BJ (cell line): ENCODE data around the gene SYPL1. TPM values are rescaled to one million over a fixed set of nuclear protein-coding genes. Genes with fewer than 3 reads are reported as not detected.

ENCODE experiments used
- CTCF ChIA-PET: fragments of 350-600 bp; formaldehyde crosslinking; extraction: SDS; loops from one replicate; lab custom pipeline; 2021; ENCODE audit warnings: antibody characterized with exemption, inconsistent platforms; lab: Yijun Ruan, JAX
- POLR2A ChIA-PET: fragments of 300-600 bp; sonication (Branson Sonifier 250); formaldehyde crosslinking; extraction: SDS; loops from one replicate; lab custom pipeline; 2021; ENCODE audit warnings: antibody characterized with exemption; lab: Charles Lee
- DNase-seq: peaks from one replicate; pipeline ENCODE4 v3.0.0-alpha.2; 2011; ENCODE audit warnings: low read depth
- H3K27me3 ChIP-seq: 2 replicates; pipeline ENCODE4 v1.6.0; 2011; ENCODE audit warnings: low read length; ENCODE audit not compliant: control insufficient read depth, insufficient read depth
- H3K36me3 ChIP-seq: 2 replicates; pipeline ENCODE4 v1.5.1; 2011; ENCODE audit warnings: low read length; ENCODE audit not compliant: control insufficient read depth, insufficient read depth
- H3K4me3 ChIP-seq: 2 replicates; pipeline ENCODE4 v1.5.1; 2011; ENCODE audit warnings: low read depth, mild to moderate bottlenecking, control low read depth, low read length
- CTCF ChIP-seq: IDR thresholded peaks from 2 replicates; pipeline ENCODE4 v1.5.1; 2011; ENCODE audit warnings: low read depth, mild to moderate bottlenecking, control low read depth, inconsistent platforms, low read length, moderate library complexity; ENCODE audit not compliant: insufficient read depth
- polyA plus RNA-seq: library from polyadenylated mRNA; depleted of rRNA; stranded (reverse); fragments of >200 nt; gene quantifications from 2 replicates; pipeline ENCODE4 v1.2.3, GENCODE V29; 2011

SYPL1 gene
- polyA plus RNA-seq, 1 experiment: 39.9 TPM

- peaks cover 8% of the 10 kb centered on the region for H3K27me3 ChIP-seq
- no peaks in the 10 kb centered on the region for H3K36me3 ChIP-seq
- H3K4me3 ChIP-seq: no peak overlapping the region
- ChIA-PET CTCF (interaction anchor here (0.8 to 11.0 kb wide), 6 partner anchors 9 to 396 kb away, joined by 3 to 128 read pairs (median 6); no protein-coding TSS in a partner anchor), POLR2A (no interaction called here)
- no peak for DNase-seq
- no peak for TF ChIP-seq CTCF
Measured at GRCh38 chr7:106047818-106048705, 64.0 kb downstream of the SYPL1 start.

GRCh38 chr7:106047184-106047583, 64.9 kb downstream of the SYPL1 start:
- peaks cover 8% of the 10 kb centered on the region for H3K27me3 ChIP-seq
- ChIA-PET POLR2A (no interaction called here), CTCF (interaction anchor here (0.7 to 11.0 kb wide), 7 partner anchors 9 to 395 kb away, joined by 3 to 128 read pairs (median 7); no protein-coding TSS in a partner anchor)
- TF ChIP-seq CTCF: no peak
- H3K36me3 ChIP-seq: no peaks in the 10 kb centered on the region
- H3K4me3 ChIP-seq: no peak overlapping the region
- no peak for DNase-seq

GRCh38 chr7:106045586-106045985, 66.5 kb downstream of the SYPL1 start:
- CTCF ChIA-PET: interaction anchor here (1.4 to 11.0 kb wide), 7 partner anchors 108 to 393 kb away, joined by 3 to 128 read pairs (median 7); no protein-coding TSS in a partner anchor
- POLR2A ChIA-PET: no interaction called here
- no peak for TF ChIP-seq CTCF
- DNase-seq: no peak
- peaks cover 8% of the 10 kb centered on the region for H3K27me3 ChIP-seq
- H3K36me3 ChIP-seq: no peaks in the 10 kb centered on the region
- H3K4me3 ChIP-seq: no peak overlapping the region

- Histone ChIP-seq H3K27me3 (peaks cover 8% of the 10 kb centered on the region), H3K4me3 (no peak overlapping the region), H3K36me3 (no peaks in the 10 kb centered on the region)
- POLR2A ChIA-PET: no interaction called here
- no peak for DNase-seq
- TF ChIP-seq CTCF: no peak
- CTCF ChIA-PET: interaction anchor here (1.0 to 11.0 kb wide), 9 partner anchors 35 to 392 kb away, joined by 3 to 128 read pairs (median 4); no protein-coding TSS in a partner anchor
Measured at GRCh38 chr7:106045139-106045538, 67.0 kb downstream of the SYPL1 start.

- DNase-seq: no peak
- no peak overlapping the region for H3K4me3 ChIP-seq
- ChIA-PET CTCF (interaction anchor here (0.7 to 11.0 kb wide), 37 partner anchors 8 to 1159 kb away, joined by 3 to 128 read pairs (median 4); partner anchors contain the start of gene ATXN7L1), POLR2A (interaction anchor here (0.7 kb wide), 1 partner anchor 42 kb away, joined by 19 read pairs; no protein-coding TSS in a partner anchor)
- no peaks in the 10 kb centered on the region for H3K36me3 ChIP-seq
- peaks cover 8% of the 10 kb centered on the region for H3K27me3 ChIP-seq
- no peak for TF ChIP-seq CTCF
Measured at GRCh38 chr7:106042196-106042611, 69.9 kb downstream of the SYPL1 start.
